ENCODE measurements around the gene TTC39C. TPM values are rescaled to one million over a fixed set of nuclear protein-coding genes. Genes with fewer than 3 reads are reported as not detected.
"Not testable (repeated sequence)": the region's sequence is repeated elsewhere in the genome, so short reads cannot be mapped to it uniquely, and the experiment has no call there.

Gene TTC39C
- total RNA-seq, 2 experiments from 2014 or later, result 84.0 to 95.1 TPM

GRCh38 chr18:24055009-24055804 lies 40.7 kb downstream of the TTC39C start:
- POLR2A ChIA-PET, result interaction anchor here (0.9 kb wide), 1 partner anchor 21 kb away, joined by 3 read pairs; no protein-coding TSS in a partner anchor
- Mint-ChIP-seq H3K9me3 (peaks cover 3% of the 10 kb centered on the region), H3K4me3 (no peak overlapping the region), H3K36me3 (peaks cover 29% of the 10 kb centered on the region), H3K4me1 (peaks cover 53% of the 10 kb centered on the region), H3K27me3 (no peaks in the 10 kb centered on the region), H3K27ac (peak overlapping the region; percentile 63)
- ATAC-seq (ENCODE audit: low read depth) (no peak), DNase-seq (no peak)

GRCh38 chr18:24055878-24056277 lies 41.3 kb downstream of the TTC39C start:
- ATAC-seq (ENCODE audit: low read depth), result no peak
- DNase-seq, result no peak
- Mint-ChIP-seq H3K27ac (no peak overlapping the region), H3K9me3 (peaks cover 3% of the 10 kb centered on the region), H3K4me1 (peaks cover 51% of the 10 kb centered on the region), H3K27me3 (no peaks in the 10 kb centered on the region), H3K4me3 (no peak overlapping the region), H3K36me3 (peaks cover 28% of the 10 kb centered on the region)
- POLR2A ChIA-PET, result interaction anchor here (0.9 to 1.2 kb wide), 2 partner anchors 20 to 30 kb away, joined by 3 read pairs; no protein-coding TSS in a partner anchor

GRCh38 chr18:24056506-24056905 lies 42.0 kb downstream of the TTC39C start:
- H3K4me1 Mint-ChIP-seq, result peaks cover 48% of the 10 kb centered on the region
- no peak for ATAC-seq (ENCODE audit: low read depth)
- DNase-seq, result no peak
- POLR2A ChIA-PET, result interaction anchor here (1.2 kb wide), 1 partner anchor 31 kb away, joined by 3 read pairs; no protein-coding TSS in a partner anchor
- H3K4me3 Mint-ChIP-seq, result no peak overlapping the region
- H3K27me3 Mint-ChIP-seq, result no peaks in the 10 kb centered on the region
- peaks cover 30% of the 10 kb centered on the region for H3K36me3 Mint-ChIP-seq
- H3K9me3 Mint-ChIP-seq, result peaks cover 3% of the 10 kb centered on the region
- no peak overlapping the region for H3K27ac Mint-ChIP-seq

- peaks cover 45% of the 10 kb centered on the region for H3K4me1 Mint-ChIP-seq
- peaks cover 3% of the 10 kb centered on the region for H3K9me3 Mint-ChIP-seq
Observed at GRCh38 chr18:24057804-24058203, 43.2 kb downstream of the TTC39C start.

GRCh38 chr18:24059385-24059784 lies 44.8 kb downstream of the TTC39C start:
- H3K27me3 Mint-ChIP-seq; DNase-seq; ATAC-seq (ENCODE audit: low read depth); H3K4me3 Mint-ChIP-seq; H3K27ac Mint-ChIP-seq; POLR2A ChIA-PET; H3K9me3 Mint-ChIP-seq: not testable (repeated sequence)
- Mint-ChIP-seq H3K4me1 (peaks cover 38% of the 10 kb centered on the region), H3K36me3 (peaks cover 25% of the 10 kb centered on the region)

More at GRCh38 chr18:24057804-24058203, 43.2 kb downstream of the TTC39C start:
- Mint-ChIP-seq H3K27me3 (no peaks in the 10 kb centered on the region), H3K27ac (no peak overlapping the region), H3K4me3 (no peak overlapping the region), H3K36me3 (peaks cover 24% of the 10 kb centered on the region)
- DNase-seq, result no peak
- no peak for ATAC-seq (ENCODE audit: low read depth)
- POLR2A ChIA-PET, result no interaction called here

GRCh38 chr18:24060644-24061043 lies 46.1 kb downstream of the TTC39C start:
- peaks cover 3% of the 10 kb centered on the region for H3K9me3 Mint-ChIP-seq
- no peaks in the 10 kb centered on the region for H3K27me3 Mint-ChIP-seq
- no peak overlapping the region for H3K4me3 Mint-ChIP-seq
- no peak overlapping the region for H3K27ac Mint-ChIP-seq
- peaks cover 37% of the 10 kb centered on the region for H3K4me1 Mint-ChIP-seq
- H3K36me3 Mint-ChIP-seq, result peaks cover 24% of the 10 kb centered on the region
- ATAC-seq (ENCODE audit: low read depth) (no peak), DNase-seq (no peak)
- POLR2A ChIA-PET, result interaction anchor here (0.8 kb wide), 1 partner anchor 30 kb away, joined by 7 read pairs; no protein-coding TSS in a partner anchor

GRCh38 chr18:24063121-24063731 lies 48.7 kb downstream of the TTC39C start:
- Mint-ChIP-seq H3K36me3 (peaks cover 30% of the 10 kb centered on the region), H3K27ac (no peak overlapping the region)
- ATAC-seq (ENCODE audit: low read depth), result no peak

GRCh38 chr18:24064391-24065100 lies 50.0 kb downstream of the TTC39C start:
- Mint-ChIP-seq H3K27me3 (no peaks in the 10 kb centered on the region), H3K4me3 (no peak overlapping the region), H3K27ac (no peak overlapping the region), H3K36me3 (peaks cover 26% of the 10 kb centered on the region), H3K4me1 (peaks cover 38% of the 10 kb centered on the region), H3K9me3 (no peaks in the 10 kb centered on the region)
- ATAC-seq (ENCODE audit: low read depth) (no peak), DNase-seq (no peak)
- POLR2A ChIA-PET, result no interaction called here

More at GRCh38 chr18:24063121-24063731, 48.7 kb downstream of the TTC39C start:
- DNase-seq, result no peak
- Mint-ChIP-seq H3K27me3 (no peaks in the 10 kb centered on the region), H3K9me3 (no peaks in the 10 kb centered on the region), H3K4me1 (peaks cover 37% of the 10 kb centered on the region), H3K4me3 (no peak overlapping the region)
- POLR2A ChIA-PET, result no interaction called here

- Mint-ChIP-seq H3K27me3 (no peaks in the 10 kb centered on the region), H3K27ac (no peak overlapping the region), H3K4me1 (peaks cover 39% of the 10 kb centered on the region), H3K4me3 (no peak overlapping the region), H3K9me3 (no peaks in the 10 kb centered on the region), H3K36me3 (peaks cover 25% of the 10 kb centered on the region)
- POLR2A ChIA-PET, result no interaction called here
- DNase-seq (no peak), ATAC-seq (ENCODE audit: low read depth) (no peak)
Observed at GRCh38 chr18:24065906-24066305, 51.4 kb downstream of the TTC39C start.

- Mint-ChIP-seq H3K4me3 (no peak overlapping the region), H3K36me3 (peaks cover 43% of the 10 kb centered on the region), H3K9me3 (peaks cover under 1% of the 10 kb centered on the region), H3K27ac (no peak overlapping the region), H3K4me1 (peaks cover 24% of the 10 kb centered on the region), H3K27me3 (no peaks in the 10 kb centered on the region)
- POLR2A ChIA-PET, result no interaction called here
- DNase-seq (no peak), ATAC-seq (ENCODE audit: low read depth) (no peak)
Observed at GRCh38 chr18:24068945-24069693, 54.6 kb downstream of the TTC39C start.

GRCh38 chr18:24071029-24071428 lies 56.5 kb downstream of the TTC39C start:
- no peak for DNase-seq
- POLR2A ChIA-PET, result no interaction called here
- peaks cover 49% of the 10 kb centered on the region for H3K36me3 Mint-ChIP-seq

GRCh38 chr18:24071779-24072178 lies 57.2 kb downstream of the TTC39C start:
- Mint-ChIP-seq H3K27ac (no peak overlapping the region), H3K4me3 (no peak overlapping the region), H3K27me3 (no peaks in the 10 kb centered on the region), H3K9me3 (peaks cover 4% of the 10 kb centered on the region), H3K4me1 (peaks cover 32% of the 10 kb centered on the region), H3K36me3 (peaks cover 45% of the 10 kb centered on the region)
- DNase-seq, result no peak
- POLR2A ChIA-PET, result no interaction called here
- ATAC-seq (ENCODE audit: low read depth), result no peak

More at GRCh38 chr18:24071029-24071428, 56.5 kb downstream of the TTC39C start:
- Mint-ChIP-seq H3K27ac (no peak overlapping the region), H3K4me1 (peaks cover 25% of the 10 kb centered on the region), H3K9me3 (peaks cover 4% of the 10 kb centered on the region), H3K27me3 (no peaks in the 10 kb centered on the region), H3K4me3 (no peak overlapping the region)
- no peak for ATAC-seq (ENCODE audit: low read depth)

- Mint-ChIP-seq H3K4me1 (peaks cover 36% of the 10 kb centered on the region), H3K9me3 (peaks cover 4% of the 10 kb centered on the region), H3K4me3 (no peak overlapping the region), H3K27me3 (no peaks in the 10 kb centered on the region), H3K27ac (no peak overlapping the region), H3K36me3 (peaks cover 43% of the 10 kb centered on the region)
- ATAC-seq (ENCODE audit: low read depth) (no peak), DNase-seq (no peak)
- POLR2A ChIA-PET, result no interaction called here
Observed at GRCh38 chr18:24072743-24073142, 58.2 kb downstream of the TTC39C start.
